A549 treated with AZD9567 at 1 μM for 4 hours (cell line): ENCODE data around the gene ZNF792. TPM values are rescaled to one million over a fixed set of nuclear protein-coding genes. Genes with fewer than 3 reads are reported as not detected.

Experiments
- total RNA-seq: library from RNA; stranded (reverse); fragments of 200-300 nt; extraction: Qiagen RNA extraction; gene quantifications from 5 replicates; pipeline ENCODE4 v1.2.3, GENCODE V29; 2022; ENCODE audit not compliant: insufficient read depth

Gene ZNF792
- 0.49 to 1.5 TPM (median 1.3 TPM) in 5 replicates for total RNA-seq

GRCh38 chr19:34963573-34964406 is at the start of gene ZNF792:
Gene ZNF792, minus strand, starts transcription at chr19:34964229. Its CDS starts 567 bp downstream, at chr19:34963662.

GRCh38 chr19:34999498-35000337 is 35.7 kb upstream of the ZNF792 start, which contains the start of gene GRAMD1A:
Gene GRAMD1A, plus strand, starts transcription at chr19:35000323. Its CDS starts 156 bp downstream, at chr19:35000479.

DNA sequence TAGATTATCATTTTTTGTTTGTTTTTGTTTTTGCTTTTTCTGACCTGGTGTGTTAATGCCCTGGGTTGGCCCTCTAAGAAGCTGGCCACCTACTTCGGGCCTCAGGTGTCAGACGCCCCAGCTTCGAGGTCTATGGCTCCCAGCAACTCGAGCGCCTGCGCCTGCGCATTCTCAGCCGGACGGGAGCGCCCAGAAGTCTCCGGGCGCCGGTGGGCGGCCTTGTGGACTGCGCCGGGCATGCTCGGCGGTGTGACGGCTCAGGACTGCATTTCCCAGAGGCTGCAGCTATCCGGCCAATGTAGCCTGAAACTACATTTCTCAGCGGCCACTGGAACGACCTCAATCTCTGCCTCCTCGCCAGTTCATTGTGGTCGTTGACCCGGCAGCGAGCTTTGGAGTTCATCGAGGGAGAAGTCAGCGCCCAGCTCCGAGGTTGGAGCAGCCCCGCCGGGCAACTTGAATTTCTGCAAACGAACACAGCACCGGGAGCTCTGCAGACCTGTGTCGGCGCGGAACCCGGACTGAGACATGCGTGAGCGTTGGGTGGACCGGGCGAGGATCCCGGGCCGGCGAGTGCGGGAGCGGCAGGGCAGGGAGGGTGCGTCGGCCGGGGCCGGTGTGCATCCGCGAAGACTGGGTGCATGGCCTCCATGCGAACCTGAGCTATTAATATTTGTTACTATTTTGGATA is 37.2 kb downstream of the ZNF792 start, which contains the start of gene ZNF30:
Gene ZNF30, plus strand, starts transcription at position 219 of the 691 bp plus-strand sequence. CDS start 3,045 bp downstream, outside the sequence.

Other genes with a start within 250 kb of the ZNF792 start
- gene ZNF181, start 230.0 kb downstream of the ZNF792 start, total RNA-seq: 8.5 to 10.6 TPM (median 9.5 TPM) in 5 replicates
- gene ZNF599, start 191.0 kb downstream of the ZNF792 start, total RNA-seq: 1.6 to 2.7 TPM (median 2.4 TPM) in 5 replicates
- 5.3 to 6.1 TPM (median 5.6 TPM) in 5 replicates for gene ZNF30, start 37.3 kb downstream of the ZNF792 start, total RNA-seq
- gene GRAMD1A, start 36.1 kb upstream of the ZNF792 start, total RNA-seq: 129 to 140 TPM (median 137 TPM) in 5 replicates
- 8.7 to 17.8 TPM (median 17.2 TPM) in 5 replicates for gene SCN1B, start 66.2 kb upstream of the ZNF792 start, total RNA-seq
- gene HPN, start 77.5 kb upstream of the ZNF792 start, total RNA-seq: 0.09 to 0.20 TPM (median 0.13 TPM) in 3 of 5 replicates, not detected in the others
- gene FXYD3, start 151.6 kb upstream of the ZNF792 start, total RNA-seq: 0.17 to 0.50 TPM (median 0.35 TPM) in 4 of 5 replicates, not detected in the other
- 0.07 to 0.32 TPM (median 0.22 TPM) in 4 of 5 replicates, not detected in the other for gene LGI4, start 170.8 kb upstream of the ZNF792 start, total RNA-seq
- gene FXYD1, start 174.6 kb upstream of the ZNF792 start, total RNA-seq: 0.21 to 0.88 TPM (median 0.29 TPM) in 4 of 5 replicates, not detected in the other
- 0.21 to 0.29 TPM (median 0.23 TPM) in 4 of 5 replicates, not detected in the other for gene FXYD7, start 179.0 kb upstream of the ZNF792 start, total RNA-seq
- gene FXYD5, start 190.5 kb upstream of the ZNF792 start, total RNA-seq: 172 to 212 TPM (median 198 TPM) in 5 replicates